NOMO-1 treated with DMSO at 0.1 percent for 48 hours (cell line): Measurements from ENCODE around the gene CXCL8.
"Not testable (repeated sequence)": the region's sequence is repeated elsewhere in the genome, so short reads cannot be mapped to it uniquely, and the experiment has no call there.

ENCODE experiments used
- DNase-seq: peaks from one replicate; lab custom pipeline; 2025; ENCODE audit not compliant: unreplicated experiment; lab: John Stamatoyannopoulos, UW

Gene CXCL8

GRCh38 chr4:73740353-73740778, at the start of gene CXCL8:
TSS of gene CXCL8 (plus strand) at chr4:73740569. CDS start at chr4:73740659, 90 bp downstream.
- peak; percentile 28 for DNase-seq

DNA sequence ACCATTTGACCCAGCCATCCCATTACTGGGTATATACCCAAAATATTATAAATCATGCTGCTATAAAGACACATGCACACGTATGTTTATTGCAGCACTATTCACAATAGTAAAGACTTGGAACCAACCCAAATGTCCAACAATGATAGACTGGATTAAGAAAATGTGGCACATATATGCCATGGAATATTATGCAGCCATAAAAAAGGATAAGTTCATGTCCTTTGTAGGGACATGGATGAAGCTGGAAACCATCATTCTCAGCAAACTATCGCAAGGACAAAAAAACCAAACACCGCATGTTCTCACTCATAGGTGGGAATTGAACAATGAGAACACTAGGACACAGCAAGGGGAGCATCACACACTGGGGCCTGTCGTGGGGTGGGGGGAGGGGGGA, 49.2 kb upstream of the CXCL8 start:
- not testable (repeated sequence) for DNase-seq

DNA sequence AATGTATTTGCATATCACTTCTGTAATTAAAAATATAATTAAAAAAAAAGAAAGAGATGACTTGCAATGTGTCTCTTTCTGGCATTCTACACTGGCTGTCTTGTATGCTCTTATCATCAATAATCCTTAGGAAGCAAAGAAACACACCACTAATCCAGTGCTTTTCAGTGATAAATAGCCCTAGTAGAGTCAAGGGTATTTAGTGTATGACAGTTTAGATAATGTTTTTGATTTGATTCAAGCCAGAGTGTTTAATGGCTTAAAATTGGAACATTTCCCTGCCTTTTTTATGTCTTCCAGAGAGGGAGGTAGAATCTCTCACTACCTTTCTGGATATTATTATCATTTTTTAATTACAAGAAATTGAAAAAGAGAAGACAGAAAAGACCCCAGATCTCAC, 48.6 kb upstream of the CXCL8 start:
- no peak for DNase-seq

DNA sequence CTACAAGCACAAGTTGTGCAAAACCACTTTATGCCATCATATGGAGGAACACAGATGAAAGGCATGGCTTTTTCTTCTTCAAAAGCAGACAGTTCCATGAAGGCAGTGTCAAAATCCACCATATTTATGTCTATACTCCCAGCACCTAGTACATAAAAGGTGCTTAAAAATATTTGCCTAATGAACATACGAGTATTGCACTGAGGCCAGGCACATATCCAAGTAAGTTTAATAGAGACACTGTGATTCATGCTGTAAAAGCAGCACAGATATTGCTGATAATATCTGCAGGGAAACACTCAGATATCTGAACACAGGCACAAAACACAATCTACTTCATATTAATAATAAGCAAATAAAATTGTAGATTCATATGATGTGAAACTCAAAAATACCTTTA, 48.1 kb upstream of the CXCL8 start:
- DNase-seq = no peak

DNA sequence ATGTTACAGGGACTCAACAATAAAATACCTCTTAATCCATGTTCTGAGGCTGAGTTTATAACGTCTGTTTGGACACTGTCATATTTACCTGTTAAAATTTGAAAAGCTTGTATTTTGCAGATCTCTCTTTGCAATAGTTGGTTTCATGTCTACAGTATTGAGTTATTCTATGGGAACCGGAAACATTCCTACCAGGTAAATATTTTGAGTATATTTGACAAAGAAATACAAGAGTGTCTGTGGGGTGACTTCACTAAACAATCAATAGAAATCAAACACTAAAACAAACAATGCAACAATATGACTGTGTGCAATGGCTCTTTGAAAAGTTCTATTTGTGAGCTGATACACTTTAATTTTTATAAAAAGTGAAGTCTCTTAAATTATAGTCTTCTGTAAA, 47.7 kb upstream of the CXCL8 start:
- no peak for DNase-seq

DNA sequence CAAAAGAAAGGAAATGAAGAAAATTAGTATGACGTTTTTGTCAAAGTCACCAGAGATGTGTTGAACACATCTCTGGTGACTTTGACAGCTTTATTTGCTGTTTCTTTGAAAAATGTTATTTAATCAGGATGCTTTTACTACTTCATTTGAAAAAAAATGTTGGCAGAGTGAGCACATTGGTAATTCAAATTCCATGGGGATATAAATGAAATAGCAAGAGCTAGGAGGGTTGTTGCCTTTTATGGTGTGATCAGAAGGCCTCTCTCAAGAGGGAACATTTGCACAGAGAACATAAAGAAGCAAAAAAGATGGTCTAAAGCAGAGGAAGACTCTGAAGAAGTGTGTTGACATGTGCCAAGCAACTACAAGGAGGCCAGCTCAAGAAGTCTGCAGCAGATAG, 46.6 kb upstream of the CXCL8 start:
- no peak for DNase-seq

GRCh38 chr4:73698217-73698616, 42.2 kb upstream of the CXCL8 start:
- peak; percentile 50 for DNase-seq

GRCh38 chr4:73701116-73701515, 39.3 kb upstream of the CXCL8 start:
- no peak for DNase-seq

GRCh38 chr4:73702796-73703287, 37.5 kb upstream of the CXCL8 start:
- no peak for DNase-seq

DNA sequence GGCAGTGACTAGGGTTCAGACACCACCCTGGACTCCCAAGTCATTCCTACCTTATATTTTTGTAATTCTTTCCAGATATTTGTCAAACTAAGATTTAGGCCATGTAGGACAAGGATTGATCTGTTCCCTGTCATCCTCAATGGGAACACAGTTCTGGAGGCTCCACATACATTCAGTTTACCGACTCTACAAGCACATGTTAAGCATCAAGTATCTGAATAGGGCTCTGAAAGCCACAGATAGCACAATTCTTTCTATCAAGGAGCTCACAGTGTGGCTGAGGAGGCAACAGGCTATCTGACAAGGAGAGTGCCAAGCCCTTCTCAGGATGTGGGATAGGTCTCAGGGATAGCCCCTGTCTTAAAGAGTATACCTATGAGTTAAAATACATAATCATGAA, 37.0 kb upstream of the CXCL8 start:
- no peak for DNase-seq

- peak; percentile 97 for DNase-seq
Measured at GRCh38 chr4:73704314-73705055, 35.9 kb upstream of the CXCL8 start.

DNA sequence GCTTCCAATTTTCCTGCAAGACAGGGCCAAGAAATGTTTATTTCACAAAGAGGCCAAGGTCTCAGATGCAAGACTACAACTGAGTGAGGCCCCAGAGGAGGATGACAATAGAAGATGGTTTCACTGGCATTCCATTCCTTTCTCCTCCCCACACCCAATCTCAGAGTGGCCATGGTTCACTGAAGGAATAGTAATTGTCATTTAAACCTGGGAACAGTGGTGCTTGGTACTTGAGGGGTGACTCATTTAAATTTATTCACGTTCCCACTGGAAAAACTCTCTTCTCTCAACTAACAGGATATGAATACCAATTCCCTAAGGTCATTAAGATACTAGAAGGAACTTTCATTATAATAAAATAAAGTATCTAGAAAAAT, 35.3 kb upstream of the CXCL8 start:
- DNase-seq = no peak

GRCh38 chr4:73705721-73706120, 34.6 kb upstream of the CXCL8 start:
- no peak for DNase-seq

- DNase-seq = no peak
Measured at GRCh38 chr4:73706811-73707210, 33.6 kb upstream of the CXCL8 start.

DNA sequence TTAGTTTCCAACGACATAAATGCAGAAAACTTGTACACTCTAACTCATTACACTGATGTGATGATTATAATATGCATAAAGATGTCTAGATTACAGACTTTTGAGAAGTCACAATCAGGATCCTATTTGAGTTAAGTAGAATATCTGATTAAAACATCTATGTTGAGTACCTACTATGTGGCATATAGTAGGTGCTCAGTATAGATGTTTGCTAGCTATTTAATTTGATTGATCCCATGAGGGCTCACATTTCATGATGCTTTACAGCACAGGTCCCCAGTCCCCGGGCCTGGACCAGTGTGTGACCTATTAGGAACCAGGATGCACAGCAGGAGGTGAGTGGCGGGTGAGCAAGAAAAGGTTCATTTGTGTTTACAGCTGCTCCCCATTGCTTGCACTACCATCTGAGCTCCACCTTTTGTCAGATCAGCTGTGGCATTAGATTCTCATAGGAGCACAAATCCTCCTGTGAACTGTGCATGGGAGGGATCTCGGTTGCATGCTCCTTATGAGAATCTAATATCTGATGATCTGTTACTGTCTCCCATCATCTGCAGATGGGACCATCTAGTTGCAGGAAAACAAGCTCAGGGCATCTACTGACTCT, 33.0 kb upstream of the CXCL8 start:
- no peak for DNase-seq

DNA sequence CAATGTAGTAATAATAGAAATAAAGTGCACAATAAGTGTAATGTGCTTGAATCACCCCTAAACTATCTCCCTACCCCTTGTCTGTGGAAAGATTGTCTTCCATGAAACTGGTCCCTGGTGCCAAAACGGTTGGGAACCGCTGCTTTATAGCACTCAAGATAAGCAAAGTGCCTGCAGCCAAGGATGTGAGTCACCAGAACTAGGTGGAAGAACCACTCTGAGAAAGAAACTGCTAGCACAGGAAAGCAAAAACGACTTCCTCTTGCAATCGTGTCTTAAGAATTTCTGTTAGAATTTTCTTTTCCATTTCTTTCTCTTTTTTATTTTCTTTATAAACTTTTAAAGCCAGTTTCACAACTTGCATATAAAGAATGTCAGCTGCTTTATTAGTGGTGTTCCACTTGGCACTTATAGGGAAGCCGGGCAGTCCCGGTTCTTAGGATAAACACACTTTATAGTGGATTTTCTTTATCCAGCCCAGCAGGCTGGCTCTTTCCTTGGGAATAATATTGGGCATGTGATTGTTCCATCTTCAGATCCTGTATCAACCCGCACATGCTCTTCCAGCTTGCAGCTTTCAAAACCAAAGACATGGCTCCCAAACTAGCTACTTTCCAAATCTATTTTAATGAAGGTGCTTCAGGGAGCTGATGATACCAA, 32.3 kb upstream of the CXCL8 start:
- DNase-seq = peak; percentile 77

- DNase-seq = peak; percentile 82
Measured at GRCh38 chr4:73709451-73710033, 30.8 kb upstream of the CXCL8 start.

- DNase-seq = no peak
Measured at GRCh38 chr4:73710094-73710493, 30.3 kb upstream of the CXCL8 start.

DNA sequence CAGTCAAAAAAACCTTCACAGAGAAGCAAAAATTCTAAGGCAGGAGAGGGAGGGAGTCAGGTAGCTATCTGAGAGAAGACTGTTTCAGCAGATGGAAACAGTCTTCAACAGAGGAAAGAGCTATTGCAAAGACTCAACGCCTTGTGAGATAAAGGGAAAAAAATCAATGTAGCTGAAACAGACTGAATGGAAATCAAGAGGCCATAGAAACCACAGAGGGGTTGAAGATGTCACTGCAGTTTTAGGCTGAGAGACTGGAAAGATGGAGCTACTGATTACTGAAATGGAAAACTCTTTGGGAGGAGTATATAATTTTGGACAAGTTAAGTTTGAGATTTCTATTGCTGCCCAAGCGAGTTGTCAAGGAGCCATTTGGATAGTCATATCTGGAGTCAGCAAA, 28.4 kb upstream of the CXCL8 start:
- no peak for DNase-seq

DNA sequence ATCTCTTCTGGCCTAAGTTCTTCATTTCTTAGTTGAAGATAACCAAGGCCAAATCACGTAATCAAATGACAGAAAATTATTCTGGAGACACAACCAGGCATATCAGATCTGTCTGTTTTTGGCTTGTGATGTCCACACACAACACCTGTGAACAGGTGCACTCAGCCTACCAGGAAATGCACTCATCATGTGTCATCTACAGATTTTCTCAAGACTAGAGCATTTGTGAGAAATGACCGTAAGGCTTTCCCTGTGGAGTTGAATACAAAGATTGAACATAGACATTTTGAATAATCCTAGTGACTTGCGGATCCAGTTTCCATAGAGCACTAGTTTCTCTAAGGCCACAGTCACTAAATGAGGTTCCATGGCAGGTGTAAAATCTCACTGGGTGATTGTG, 26.7 kb upstream of the CXCL8 start:
- DNase-seq = no peak

GRCh38 chr4:73714647-73715046, 25.7 kb upstream of the CXCL8 start:
- no peak for DNase-seq

DNA sequence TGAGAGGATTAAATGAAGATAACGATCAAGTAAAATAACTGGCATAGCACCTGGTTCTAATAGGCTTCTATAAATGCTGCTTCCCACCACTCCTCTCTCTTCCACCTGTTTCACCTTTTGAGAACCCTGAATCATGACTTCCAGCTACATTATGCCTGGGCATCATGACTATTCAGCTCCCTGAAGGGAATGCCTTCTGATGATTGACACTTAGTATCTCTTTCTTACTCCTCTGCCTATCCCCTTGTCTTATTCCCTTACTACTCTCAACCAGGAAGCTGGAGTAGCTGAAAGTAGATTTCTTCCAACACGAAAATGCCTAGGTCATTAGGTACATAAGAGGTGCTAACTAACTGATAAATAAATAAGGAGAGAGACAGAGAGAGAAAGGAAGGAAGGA, 24.7 kb upstream of the CXCL8 start:
- no peak for DNase-seq
